ENCODE measurements around the gene TOGARAM2. TPM values are rescaled to one million over a fixed set of nuclear protein-coding genes. Genes with fewer than 3 reads are reported as not detected.

Gene TOGARAM2
- total RNA-seq, 1 donor from 2014 or later, result 51.9 TPM

DNA sequence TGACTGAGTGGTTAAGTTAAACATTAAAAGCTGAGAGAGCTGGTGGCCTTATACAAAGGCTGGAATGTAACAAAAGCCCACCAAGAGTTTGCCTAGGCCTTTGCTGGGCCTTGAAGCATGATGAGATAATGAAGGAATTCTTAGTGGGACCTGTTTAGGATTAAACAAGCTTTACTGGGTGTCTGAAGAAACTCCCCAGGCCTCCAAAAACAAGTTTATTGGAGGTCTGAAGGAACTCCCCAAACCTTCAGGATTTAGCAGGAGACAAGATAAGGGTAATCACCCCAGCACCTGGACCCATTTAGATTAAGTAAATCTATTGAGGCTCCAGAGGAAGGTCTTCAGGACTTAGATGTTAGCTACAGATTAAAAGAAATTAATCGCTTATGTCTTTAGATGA, 74.5 kb downstream of the TOGARAM2 start:
- intact Hi-C loops (cut with micrococcal nuclease), result no loop called here

DNA sequence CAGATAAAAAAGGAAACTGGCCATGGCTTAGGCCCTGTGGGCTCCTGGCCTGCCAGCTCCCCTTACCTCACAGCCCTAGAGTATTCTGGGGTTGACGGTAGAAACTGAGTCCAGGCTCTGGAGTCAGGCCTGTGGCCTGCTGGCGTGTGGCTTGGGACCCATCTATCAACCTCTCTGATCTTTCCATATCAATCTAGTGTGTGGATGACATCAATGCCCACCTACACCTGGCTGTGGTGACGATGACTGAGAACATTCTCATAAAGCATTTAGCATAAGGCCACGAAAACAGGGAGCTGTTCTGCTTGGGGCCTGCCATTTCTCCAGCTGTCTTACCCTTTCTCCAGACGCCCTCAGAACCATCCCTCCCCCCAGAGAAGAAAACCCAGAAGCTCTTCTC, 75.4 kb downstream of the TOGARAM2 start:
- no peak overlapping the region for H3K27ac ChIP-seq (replicated peaks)
- intact Hi-C loops (cut with micrococcal nuclease), result no loop called here
- H3K27me3 ChIP-seq (ENCODE audit: low read depth), result no peaks in the 10 kb centered on the region
- peaks cover 16% of the 10 kb centered on the region for H3K36me3 ChIP-seq
- H3K9me3 ChIP-seq (replicated peaks), result no peaks in the 10 kb centered on the region
- no peak overlapping the region for H3K4me3 ChIP-seq
- DNase-seq, result no peak
- H3K4me1 ChIP-seq, result peaks cover 9% of the 10 kb centered on the region
- TF ChIP-seq, protein P1, sequence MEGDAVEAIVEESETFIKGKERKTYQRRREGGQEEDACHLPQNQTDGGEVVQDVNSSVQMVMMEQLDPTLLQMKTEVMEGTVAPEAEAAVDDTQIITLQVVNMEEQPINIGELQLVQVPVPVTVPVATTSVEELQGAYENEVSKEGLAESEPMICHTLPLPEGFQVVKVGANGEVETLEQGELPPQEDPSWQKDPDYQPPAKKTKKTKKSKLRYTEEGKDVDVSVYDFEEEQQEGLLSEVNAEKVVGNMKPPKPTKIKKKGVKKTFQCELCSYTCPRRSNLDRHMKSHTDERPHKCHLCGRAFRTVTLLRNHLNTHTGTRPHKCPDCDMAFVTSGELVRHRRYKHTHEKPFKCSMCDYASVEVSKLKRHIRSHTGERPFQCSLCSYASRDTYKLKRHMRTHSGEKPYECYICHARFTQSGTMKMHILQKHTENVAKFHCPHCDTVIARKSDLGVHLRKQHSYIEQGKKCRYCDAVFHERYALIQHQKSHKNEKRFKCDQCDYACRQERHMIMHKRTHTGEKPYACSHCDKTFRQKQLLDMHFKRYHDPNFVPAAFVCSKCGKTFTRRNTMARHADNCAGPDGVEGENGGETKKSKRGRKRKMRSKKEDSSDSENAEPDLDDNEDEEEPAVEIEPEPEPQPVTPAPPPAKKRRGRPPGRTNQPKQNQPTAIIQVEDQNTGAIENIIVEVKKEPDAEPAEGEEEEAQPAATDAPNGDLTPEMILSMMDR (IDR thresholded peaks at IDR 0.05; ENCODE audit: borderline replicate concordance), result no peak

More for the DNA sequence above, 74.5 kb downstream of the TOGARAM2 start:
- Histone ChIP-seq H3K4me3 (no peak overlapping the region), H3K27me3 (ENCODE audit: low read depth) (no peaks in the 10 kb centered on the region), H3K36me3 (peaks cover 16% of the 10 kb centered on the region), H3K9me3 (replicated peaks) (no peaks in the 10 kb centered on the region), H3K4me1 (peaks cover 9% of the 10 kb centered on the region), H3K27ac (replicated peaks) (no peak overlapping the region)
- no peak for DNase-seq
- TF ChIP-seq, protein P1 (IDR thresholded peaks at IDR 0.05; ENCODE audit: borderline replicate concordance), result no peak

DNA sequence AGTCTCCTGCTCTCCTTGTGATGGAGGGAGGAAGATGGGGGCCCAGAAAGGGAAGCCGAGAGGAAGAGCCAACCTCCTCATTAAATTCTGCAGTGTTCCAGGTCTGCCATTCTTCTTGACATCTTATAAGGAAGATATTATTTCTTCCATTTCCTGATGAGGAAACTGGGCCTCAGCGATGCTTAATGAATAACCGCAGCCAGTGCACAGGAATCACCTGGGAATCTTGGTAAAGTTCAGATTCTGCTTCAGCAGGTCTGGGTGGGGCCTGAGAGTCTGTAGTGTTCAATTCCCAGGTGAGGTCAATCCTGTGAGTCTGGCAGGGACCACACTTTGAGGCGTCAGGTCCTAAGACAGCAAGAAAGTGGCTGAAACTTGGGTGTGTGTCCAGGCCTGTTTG, 75.9 kb downstream of the TOGARAM2 start:
- intact Hi-C loops (cut with micrococcal nuclease), result no loop called here
- H3K27me3 ChIP-seq (ENCODE audit: low read depth), result no peaks in the 10 kb centered on the region

DNA sequence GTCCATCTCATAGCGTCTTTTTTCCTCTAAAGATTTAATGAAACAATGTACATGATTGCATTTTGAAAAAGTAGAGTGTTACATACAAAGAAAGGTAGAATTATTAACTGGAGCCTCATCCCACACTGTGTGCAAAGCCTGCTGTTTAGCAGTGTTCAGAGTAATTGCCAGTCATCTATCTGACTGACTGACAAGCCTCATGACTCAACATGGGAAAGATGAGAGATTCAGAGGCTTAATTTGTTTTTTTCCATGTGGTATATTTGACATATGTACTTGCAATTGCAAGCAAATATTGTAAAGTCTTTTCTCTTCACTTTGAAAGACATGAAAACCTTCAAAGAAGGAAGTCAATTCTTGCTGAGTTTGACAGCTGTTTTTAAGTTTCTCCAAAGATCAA, 78.5 kb downstream of the TOGARAM2 start:
- DNase-seq, result no peak
- H3K9me3 ChIP-seq (replicated peaks), result no peaks in the 10 kb centered on the region
- TF ChIP-seq, protein P1 (IDR thresholded peaks at IDR 0.05; ENCODE audit: borderline replicate concordance), result no peak
- no peaks in the 10 kb centered on the region for H3K27me3 ChIP-seq (ENCODE audit: low read depth)
- no peak overlapping the region for H3K27ac ChIP-seq (replicated peaks)
- H3K4me3 ChIP-seq, result no peak overlapping the region
- intact Hi-C loops (cut with micrococcal nuclease), result no loop called here
- H3K36me3 ChIP-seq, result no peaks in the 10 kb centered on the region
- peaks cover 10% of the 10 kb centered on the region for H3K4me1 ChIP-seq

More for the DNA sequence above, 75.9 kb downstream of the TOGARAM2 start:
- no peak for DNase-seq
- TF ChIP-seq, protein P1 (IDR thresholded peaks at IDR 0.05; ENCODE audit: borderline replicate concordance), result no peak
- Histone ChIP-seq H3K4me1 (peaks cover 9% of the 10 kb centered on the region), H3K9me3 (replicated peaks) (no peaks in the 10 kb centered on the region), H3K36me3 (peaks cover 11% of the 10 kb centered on the region), H3K4me3 (no peak overlapping the region), H3K27ac (replicated peaks) (no peak overlapping the region)

DNA sequence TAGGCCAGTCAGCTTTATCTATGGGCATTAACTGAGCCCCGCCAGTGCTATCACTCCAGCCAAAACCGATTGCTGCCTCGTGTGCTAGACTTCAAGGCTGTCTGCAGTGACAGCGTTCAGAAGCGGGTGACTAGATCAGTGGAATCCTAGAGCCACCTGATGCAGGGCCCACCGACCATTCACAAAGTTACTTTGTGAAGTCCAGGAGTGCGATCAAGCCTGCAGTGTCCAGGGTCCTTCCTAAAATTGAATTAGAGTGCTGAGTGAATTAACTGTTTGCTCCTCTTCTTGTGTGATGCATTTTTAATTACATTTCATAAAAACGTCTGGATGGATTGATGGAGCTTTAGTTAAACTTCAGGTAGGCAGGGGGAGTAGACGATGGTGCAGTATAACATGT, 79.3 kb downstream of the TOGARAM2 start:
- no peak overlapping the region for H3K27ac ChIP-seq (replicated peaks)
- intact Hi-C loops (cut with micrococcal nuclease), result no loop called here
- TF ChIP-seq, protein P1 (IDR thresholded peaks at IDR 0.05; ENCODE audit: borderline replicate concordance), result no peak
- H3K4me3 ChIP-seq, result no peak overlapping the region
- H3K9me3 ChIP-seq (replicated peaks), result no peaks in the 10 kb centered on the region
- H3K27me3 ChIP-seq (ENCODE audit: low read depth), result no peaks in the 10 kb centered on the region
- H3K36me3 ChIP-seq, result no peaks in the 10 kb centered on the region
- no peak for DNase-seq
- H3K4me1 ChIP-seq, result peaks cover 12% of the 10 kb centered on the region

DNA sequence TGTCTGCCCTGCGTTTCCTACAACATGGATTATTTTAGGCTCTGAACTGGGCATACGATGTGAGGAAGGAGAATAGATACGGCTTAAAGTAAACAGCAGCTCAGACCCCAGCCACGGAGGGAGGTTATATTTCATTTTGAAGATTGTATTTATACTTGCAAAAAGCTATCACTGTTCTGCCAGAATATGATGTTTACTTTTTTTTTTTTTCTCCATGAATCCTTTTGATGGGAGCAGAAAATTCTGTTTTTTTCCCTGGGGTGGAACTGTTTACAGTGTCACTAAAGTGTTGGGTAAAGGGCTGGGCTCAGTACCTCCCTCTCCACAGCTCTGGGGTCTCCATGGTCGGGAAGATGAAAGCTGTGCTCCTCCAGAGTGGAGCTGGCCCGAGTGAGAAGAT, 80.1 kb downstream of the TOGARAM2 start:
- intact Hi-C loops (cut with micrococcal nuclease), result no loop called here
- no peak for DNase-seq
- Histone ChIP-seq H3K27me3 (ENCODE audit: low read depth) (no peaks in the 10 kb centered on the region), H3K4me3 (no peak overlapping the region), H3K36me3 (no peaks in the 10 kb centered on the region), H3K4me1 (peaks cover 12% of the 10 kb centered on the region), H3K27ac (replicated peaks) (no peak overlapping the region), H3K9me3 (replicated peaks) (no peaks in the 10 kb centered on the region)
- TF ChIP-seq, protein P1 (IDR thresholded peaks at IDR 0.05; ENCODE audit: borderline replicate concordance), result no peak
